HCT116 (cell line): ENCODE measurements around the gene INAVA. TPM values are rescaled to one million over a fixed set of nuclear protein-coding genes. Genes with fewer than 3 reads are reported as not detected.

ENCODE experiments used
- ATAC-seq: fragments of 200-7000 bp; cut with Tn5 transposase; 2 replicates; pipeline ENCODE4 v1.9.1; 2020; ENCODE audit warnings: mild to moderate bottlenecking, moderate library complexity
- BruUV-seq: library from RNA; stranded (reverse); fragments of 400-500 nt; replicated peaks from 2 replicates; lab custom pipeline; 2021; lab: Mats Ljungman, UMichigan
- CTCF ChIA-PET: fragments of 300-600 bp; sonication (Branson Sonifier 250); formaldehyde crosslinking; loops from one replicate; lab custom pipeline; 2021; ENCODE audit warnings: antibody characterized with exemption; lab: Charles Lee
- POLR2A ChIA-PET: fragments of 300-600, 350-600 bp; sonication (Branson Sonifier 250); formaldehyde crosslinking; loops from one replicate; lab custom pipeline; 2021; ENCODE audit warnings: antibody characterized with exemption; lab: Charles Lee
- RAD21 ChIA-PET, 2 experiments: fragments of 300-600 bp; sonication (Branson Sonifier 250); formaldehyde crosslinking; loops; one replicate each; lab custom pipeline; 2023; ENCODE audit warnings: low total read pairs in 2 of 2; ENCODE audit not compliant: uncharacterized antibody in 2 of 2, unreplicated experiment in 2 of 2, low non-redundant PET in 1 of 2; lab: Charles Lee
- DNase-seq: peaks from one replicate; pipeline ENCODE4 v3.0.0-alpha.2; 2010; ENCODE audit warnings: low read depth, low spot score
- H2AFZ ChIP-seq: fragments of 200-600 bp; shearing (Covaris generic), sonication (generic); 2 replicates; pipeline ENCODE4 v1.6.1; 2017; ENCODE audit warnings: low read depth, mixed run types, mixed read lengths, antibody characterized with exemption, low read length; ENCODE audit not compliant: poor library complexity, severe bottlenecking
- H3K27ac ChIP-seq: 2 replicates; pipeline ENCODE4 v1.5.1; 2012; ENCODE audit warnings: low read depth, low read length
- H3K27me3 ChIP-seq: fragments of 200-600 bp; sonication (generic); 2 replicates; pipeline ENCODE4 v1.6.1; 2016; ENCODE audit warnings: mixed run types, low read length, mixed read lengths; ENCODE audit not compliant: insufficient read depth
- H3K36me3 ChIP-seq, 2 experiments: fragments of 200-500 bp in 1 of 2; fragments of 200-600 bp in 1 of 2; sonication (Bioruptor generic) in 1 of 2; sonication (generic) in 1 of 2; 2 replicates each; pipeline versions ENCODE4 v1.5.1 to v1.6.1; 2014 to 2016; ENCODE audit warnings: low read length in 2 of 2, inconsistent platforms in 1 of 2, mixed read lengths in 1 of 2, mixed run types in 1 of 2; ENCODE audit not compliant: insufficient read depth in 2 of 2, control insufficient read depth in 1 of 2
- H3K4me1 ChIP-seq, 2 experiments: fragments of 200-600 bp in 1 of 2; sonication (generic) in 1 of 2; 2 replicates each; pipeline versions ENCODE4 v1.5.1 to v1.6.1; 2012 to 2017; ENCODE audit warnings: low read length in 2 of 2, inconsistent platforms in 1 of 2, mild to moderate bottlenecking in 1 of 2, mixed read lengths in 1 of 2, mixed run types in 1 of 2, moderate library complexity in 1 of 2; ENCODE audit not compliant: insufficient read depth in 2 of 2, control insufficient read depth in 1 of 2
- H3K4me2 ChIP-seq: fragments of 200-600 bp; sonication (generic); 2 replicates; pipeline ENCODE4 v1.6.1; 2017; ENCODE audit warnings: mixed run types, low read length, mixed read lengths
- H3K4me3 ChIP-seq, 2 experiments: fragments of 200-600 bp in 1 of 2; sonication (generic) in 1 of 2; replicated peaks in 1 of 2; 2 replicates each; pipeline ENCODE4 v1.5.1; 2011 to 2016; ENCODE audit warnings: low read length in 2 of 2, control low read depth in 1 of 2, low read depth in 1 of 2, mild to moderate bottlenecking in 1 of 2, mixed read lengths in 1 of 2, mixed run types in 1 of 2
- H3K79me2 ChIP-seq: fragments of 200-600 bp; sonication (generic); 2 replicates; pipeline ENCODE4 v1.6.1; 2017; ENCODE audit warnings: mild to moderate bottlenecking, mixed run types, low read length, moderate library complexity, mixed read lengths; ENCODE audit not compliant: insufficient read depth
- H3K9ac ChIP-seq: fragments of 200-600 bp; sonication (generic); 2 replicates; pipeline ENCODE4 v1.6.1; 2016; ENCODE audit warnings: low read length, mixed read lengths
- H3K9me2 ChIP-seq: fragments of 200-600 bp; sonication (generic), shearing (Covaris generic); 2 replicates; pipeline ENCODE4 v1.6.1; 2017; ENCODE audit warnings: mixed run types, mild to moderate bottlenecking, moderate library complexity; ENCODE audit not compliant: insufficient read depth
- H3K9me3 ChIP-seq, 2 experiments: fragments of 200-500 bp in 1 of 2; fragments of 200-600 bp in 1 of 2; sonication (Bioruptor generic) in 1 of 2; sonication (generic) in 1 of 2; 2 replicates each; pipeline ENCODE4 v1.6.1; 2014 to 2017; ENCODE audit warnings: low read length in 2 of 2, mixed read lengths in 2 of 2, inconsistent platforms in 1 of 2, low read depth in 1 of 2, mild to moderate bottlenecking in 1 of 2, mixed run types in 1 of 2, moderate library complexity in 1 of 2; ENCODE audit not compliant: control insufficient read depth in 1 of 2, insufficient read depth in 1 of 2
- H4K20me1 ChIP-seq: fragments of 200-600 bp; sonication (generic), shearing (Covaris generic); 2 replicates; pipeline ENCODE4 v1.6.1; 2017; ENCODE audit warnings: mixed run types, mild to moderate bottlenecking, moderate library complexity; ENCODE audit not compliant: insufficient read depth
- EGR1 ChIP-seq: IDR thresholded peaks from 2 replicates; pipeline ENCODE4 v1.6.1; 2012; ENCODE audit warnings: low read depth
- ELF1 ChIP-seq: IDR thresholded peaks from 2 replicates; pipeline ENCODE4 v1.6.1; 2012; ENCODE audit warnings: low read depth, borderline replicate concordance
- EZH2 ChIP-seq: fragments of 200-600 bp; sonication (generic); IDR thresholded peaks from 2 replicates; pipeline ENCODE4 v1.6.1; 2017; ENCODE audit warnings: antibody characterized with exemption, mixed run types
- EZH2phosphoT487 ChIP-seq: fragments of 200-600 bp; IDR thresholded peaks from 2 replicates; pipeline ENCODE4 v1.6.1; 2018; ENCODE audit warnings: antibody characterized with exemption, borderline replicate concordance
- FOSL1 ChIP-seq: IDR thresholded peaks from 2 replicates; pipeline ENCODE4 v1.6.1; 2012; ENCODE audit warnings: low read depth
- JUND ChIP-seq: IDR thresholded peaks from 2 replicates; pipeline ENCODE4 v1.6.1; 2012
- MAX ChIP-seq: IDR thresholded peaks from 2 replicates; pipeline ENCODE4 v1.6.1; 2012
- POLR2A ChIP-seq: IDR thresholded peaks from 2 replicates; pipeline ENCODE4 v1.7.0; 2011; ENCODE audit warnings: borderline replicate concordance; ENCODE audit not compliant: insufficient read depth, insufficient read length; ENCODE audit errors: extremely low read depth
- POLR2AphosphoS5 ChIP-seq: IDR thresholded peaks from 2 replicates; pipeline ENCODE4 v1.6.1; 2011; ENCODE audit warnings: mild to moderate bottlenecking, low read depth, low read length, moderate library complexity
- RAD21 ChIP-seq: IDR thresholded peaks from 2 replicates; pipeline ENCODE4 v1.6.1; 2012; ENCODE audit warnings: low read depth, mild to moderate bottlenecking
- REST ChIP-seq: IDR thresholded peaks from 2 replicates; pipeline ENCODE4 v1.6.1; 2012; ENCODE audit warnings: low read depth
- SIN3A ChIP-seq: IDR thresholded peaks from 2 replicates; pipeline ENCODE4 v1.6.1; 2012; ENCODE audit warnings: low read depth
- SRF ChIP-seq: IDR thresholded peaks from 2 replicates; pipeline ENCODE4 v1.6.1; 2012; ENCODE audit warnings: low read depth
- TCF7L2 ChIP-seq: IDR thresholded peaks from 2 replicates; pipeline ENCODE4 v1.7.0; 2011; ENCODE audit warnings: borderline replicate concordance, inconsistent platforms; ENCODE audit not compliant: insufficient read depth, insufficient read length; ENCODE audit errors: extremely low read depth
- YY1 ChIP-seq: IDR thresholded peaks from 2 replicates; pipeline ENCODE4 v1.6.1; 2011; ENCODE audit warnings: low read length, low read depth, moderate library complexity, mild to moderate bottlenecking; ENCODE audit not compliant: insufficient replicate concordance; ENCODE audit errors: extremely low read depth
- ZNF274 ChIP-seq: fragments of 200-500 bp; sonication (Bioruptor generic); IDR thresholded peaks from 2 replicates; pipeline ENCODE4 v1.6.1; 2014; ENCODE audit warnings: mild to moderate bottlenecking, low read depth, low read length, inconsistent platforms
- intact Hi-C: fragments of 100-400 bp; cut with micrococcal nuclease; formaldehyde crosslinking; loops from 2 replicates; pipeline ENCODE4 v1.10.0; 2022
- total RNA-seq: library from RNA; stranded (reverse); gene quantifications from one replicate; pipeline ENCODE4 v1.2.1, GENCODE V29; 2021; ENCODE audit not compliant: unreplicated experiment
- TF ChIP-seq, protein P1 (sequence below): IDR thresholded peaks from 2 replicates; pipeline ENCODE4 v1.6.1; 2011; ENCODE audit warnings: mild to moderate bottlenecking, low read length, moderate library complexity; ENCODE audit not compliant: insufficient replicate concordance; ENCODE audit errors: extremely low read depth
- TF ChIP-seq, protein P2 (sequence below): IDR thresholded peaks from 2 replicates; pipeline ENCODE4 v1.6.1; 2012

Gene INAVA
- total RNA-seq, 1 experiment from 2014 or later, result 18.8 TPM

GRCh38 chr1:200845360-200845759, 49.3 kb upstream of the INAVA start:
- no peaks in the 10 kb centered on the region for H3K9me3 ChIP-seq
- no peak for ATAC-seq
- H3K27ac ChIP-seq, result no peak overlapping the region
- no peaks in the 10 kb centered on the region for H3K9me2 ChIP-seq
- intact Hi-C loops, result no loop called here
- peaks cover 6 to 17% of the 10 kb centered on the region in 2 experiments for H3K36me3 ChIP-seq
- POLR2A ChIA-PET, result no interaction called here
- TF ChIP-seq ELF1 (no peak), POLR2AphosphoS5 (no peak), SIN3A (no peak), FOSL1 (no peak), ZNF274 (no peak), RAD21 (no peak), YY1 (no peak), TCF7L2 (no peak), EZH2 (no peak), REST (no peak), POLR2A (no peak), EZH2phosphoT487 (no peak), MAX (no peak), JUND (no peak), SRF (no peak), EGR1 (no peak)
- TF ChIP-seq, protein P1, sequence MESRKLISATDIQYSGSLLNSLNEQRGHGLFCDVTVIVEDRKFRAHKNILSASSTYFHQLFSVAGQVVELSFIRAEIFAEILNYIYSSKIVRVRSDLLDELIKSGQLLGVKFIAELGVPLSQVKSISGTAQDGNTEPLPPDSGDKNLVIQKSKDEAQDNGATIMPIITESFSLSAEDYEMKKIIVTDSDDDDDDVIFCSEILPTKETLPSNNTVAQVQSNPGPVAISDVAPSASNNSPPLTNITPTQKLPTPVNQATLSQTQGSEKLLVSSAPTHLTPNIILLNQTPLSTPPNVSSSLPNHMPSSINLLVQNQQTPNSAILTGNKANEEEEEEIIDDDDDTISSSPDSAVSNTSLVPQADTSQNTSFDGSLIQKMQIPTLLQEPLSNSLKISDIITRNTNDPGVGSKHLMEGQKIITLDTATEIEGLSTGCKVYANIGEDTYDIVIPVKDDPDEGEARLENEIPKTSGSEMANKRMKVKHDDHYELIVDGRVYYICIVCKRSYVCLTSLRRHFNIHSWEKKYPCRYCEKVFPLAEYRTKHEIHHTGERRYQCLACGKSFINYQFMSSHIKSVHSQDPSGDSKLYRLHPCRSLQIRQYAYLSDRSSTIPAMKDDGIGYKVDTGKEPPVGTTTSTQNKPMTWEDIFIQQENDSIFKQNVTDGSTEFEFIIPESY, result no peak
- TF ChIP-seq, protein P2, sequence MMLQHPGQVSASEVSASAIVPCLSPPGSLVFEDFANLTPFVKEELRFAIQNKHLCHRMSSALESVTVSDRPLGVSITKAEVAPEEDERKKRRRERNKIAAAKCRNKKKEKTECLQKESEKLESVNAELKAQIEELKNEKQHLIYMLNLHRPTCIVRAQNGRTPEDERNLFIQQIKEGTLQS, result no peak
- TF ChIP-seq, all 23 proteins: peak for 0
- no TSS peak for BruUV-seq
- Histone ChIP-seq H3K4me3 (no peak overlapping the region), H2AFZ (no peak overlapping the region), H3K4me1 (no peaks in the 10 kb centered on the region), H4K20me1 (no peaks in the 10 kb centered on the region), H3K27me3 (no peaks in the 10 kb centered on the region), H3K79me2 (no peaks in the 10 kb centered on the region), H3K9ac (no peak overlapping the region), H3K4me2 (no peak overlapping the region)
- CTCF ChIA-PET, result no interaction called here
- RAD21 ChIA-PET, result no interaction called here
- DNase-seq, result no peak
